HG03045 (cell line): ENCODE measurements around the gene PLA2G2D.

Experiments
- ATAC-seq: cut with Tn5 transposase; IDR thresholded peaks from one replicate; pipeline ENCODE4 v1.9.1; 2021; ENCODE audit warnings: mild to moderate bottlenecking, moderate library complexity; ENCODE audit not compliant: unreplicated experiment

The PLA2G2D gene

DNA sequence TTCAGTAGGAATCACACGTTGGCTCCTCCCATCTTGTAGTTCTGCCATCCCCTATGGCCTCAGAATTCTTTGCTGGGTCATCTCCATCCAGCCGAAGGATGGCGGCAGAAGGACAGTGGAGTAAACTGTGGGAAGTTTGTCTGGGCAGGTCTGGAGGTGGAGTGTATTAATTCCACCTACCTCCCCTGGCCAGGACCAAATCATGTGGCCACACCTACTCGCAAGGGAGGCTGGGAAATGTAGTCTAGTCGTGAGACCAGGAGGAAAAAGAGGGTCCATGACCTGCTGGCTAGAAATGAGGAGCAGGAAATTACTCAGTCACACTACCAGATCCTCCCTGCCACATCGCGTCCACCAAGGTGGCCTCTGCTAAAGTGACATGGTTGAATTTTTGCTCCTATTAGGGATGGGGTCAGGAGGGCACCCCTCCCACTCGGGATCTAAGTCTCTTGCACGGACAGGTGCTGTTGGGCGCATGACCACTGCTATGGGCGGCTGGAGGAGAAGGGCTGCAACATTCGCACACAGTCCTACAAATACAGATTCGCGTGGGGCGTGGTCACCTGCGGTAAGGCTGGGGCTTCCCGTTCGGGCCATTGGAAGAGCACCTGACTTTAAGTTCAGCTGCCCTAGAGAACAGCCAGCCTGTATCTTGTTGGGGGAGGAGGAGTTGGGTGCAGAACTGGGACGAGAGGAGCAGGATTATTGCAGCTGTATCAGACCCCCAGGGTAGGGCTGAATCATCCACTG lies 29.8 kb downstream of the PLA2G2D start:
- ATAC-seq = no peak

DNA sequence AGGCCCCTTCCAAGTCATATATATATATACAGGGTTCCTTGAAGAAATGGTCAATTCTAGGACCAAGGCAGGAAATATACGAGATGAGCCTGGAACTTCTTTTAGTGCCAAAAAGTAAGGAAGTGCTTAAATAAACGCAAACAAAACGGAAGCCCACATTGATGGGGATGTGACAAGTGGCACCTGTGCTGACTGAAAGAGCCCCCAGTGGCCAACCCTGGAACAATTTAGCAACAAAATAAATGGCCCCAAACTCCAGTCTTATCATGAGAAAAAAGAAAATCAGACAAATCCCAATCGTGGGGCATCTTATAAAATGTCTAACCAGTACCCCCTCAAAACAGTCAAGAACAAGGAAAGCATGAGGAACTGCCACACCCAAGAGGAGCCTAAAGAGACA lies 31.7 kb downstream of the PLA2G2D start:
- no peak for ATAC-seq

GRCh38 chr1:20086800-20087199 lies 32.5 kb downstream of the PLA2G2D start:
- ATAC-seq = no peak

GRCh38 chr1:20083178-20083944 lies 36.0 kb downstream of the PLA2G2D start:
- no peak for ATAC-seq

DNA sequence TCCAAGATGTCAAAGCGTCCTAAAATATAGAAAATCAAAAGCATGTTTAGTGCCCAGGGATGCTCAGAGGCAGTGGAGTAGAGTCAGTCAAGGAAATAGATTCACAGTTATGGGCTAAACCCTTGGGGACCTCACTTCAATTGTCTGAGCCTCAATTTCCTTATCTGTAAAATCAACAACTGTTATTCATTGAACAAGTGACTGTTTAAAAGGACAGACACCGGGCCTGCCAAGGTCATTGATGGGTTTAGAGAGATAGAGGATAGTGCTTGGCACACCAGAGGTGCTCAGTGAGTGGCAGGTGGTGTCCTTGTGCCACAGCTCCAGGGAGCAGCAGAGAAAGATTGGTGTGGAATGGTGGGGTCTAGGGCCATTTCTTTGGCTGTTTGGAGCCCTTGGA lies 36.6 kb downstream of the PLA2G2D start:
- no peak for ATAC-seq

DNA sequence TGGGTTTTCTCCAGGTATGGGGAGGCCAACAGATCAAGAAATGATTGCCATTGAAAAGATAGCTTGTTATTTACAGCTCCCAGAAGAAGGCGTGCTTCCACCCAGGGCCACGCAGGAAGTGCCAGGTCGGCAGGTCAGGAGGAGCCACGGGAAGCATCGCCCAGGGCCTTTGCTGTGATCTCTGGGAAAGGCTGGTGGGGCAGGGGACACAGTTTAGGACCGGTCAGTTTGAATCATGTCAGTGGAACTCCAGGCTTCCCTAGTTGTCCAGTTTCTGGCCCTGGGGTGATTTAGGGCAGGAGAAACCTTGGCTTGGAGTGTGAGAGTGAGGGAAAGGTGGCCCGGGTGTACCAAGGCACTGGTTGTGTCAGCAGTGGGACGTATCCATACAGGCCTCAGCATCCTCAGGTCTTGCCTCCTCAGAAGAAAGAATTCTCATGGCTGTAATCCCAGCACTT lies 38.0 kb downstream of the PLA2G2D start:
- no peak for ATAC-seq

GRCh38 chr1:20080441-20081352 lies 38.6 kb downstream of the PLA2G2D start:
- no peak for ATAC-seq

DNA sequence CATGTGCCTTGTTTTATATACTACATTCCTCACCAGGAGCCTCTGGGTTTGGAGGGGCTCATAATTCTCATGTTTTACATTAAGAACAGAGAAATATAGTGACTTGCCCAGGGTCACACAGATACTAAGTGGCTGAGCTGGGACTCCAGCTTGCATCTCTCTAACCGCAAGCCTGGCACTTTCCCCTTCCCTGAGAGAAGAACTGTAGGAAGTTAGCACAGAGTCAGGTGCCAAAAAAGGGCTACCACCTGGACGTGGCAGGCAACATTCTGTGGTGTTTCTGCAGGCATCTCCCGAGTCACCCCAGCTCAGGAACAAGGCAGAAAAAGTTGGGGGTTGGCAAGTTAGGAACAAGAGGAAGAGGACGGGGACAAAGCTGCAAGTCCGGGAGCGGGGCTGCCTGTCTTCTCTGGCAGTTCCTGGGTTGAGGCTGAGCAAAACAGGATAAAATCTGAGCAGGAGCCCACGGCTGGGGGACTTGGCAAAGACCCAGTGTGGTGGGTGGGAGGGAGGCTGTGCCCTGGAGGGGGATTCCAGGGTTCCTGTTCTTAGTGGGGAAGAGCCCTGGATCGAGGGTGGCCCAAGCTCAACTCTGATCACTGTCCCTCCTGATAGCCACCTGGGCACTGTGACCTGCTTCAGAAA lies 39.6 kb downstream of the PLA2G2D start:
- no peak for ATAC-seq

DNA sequence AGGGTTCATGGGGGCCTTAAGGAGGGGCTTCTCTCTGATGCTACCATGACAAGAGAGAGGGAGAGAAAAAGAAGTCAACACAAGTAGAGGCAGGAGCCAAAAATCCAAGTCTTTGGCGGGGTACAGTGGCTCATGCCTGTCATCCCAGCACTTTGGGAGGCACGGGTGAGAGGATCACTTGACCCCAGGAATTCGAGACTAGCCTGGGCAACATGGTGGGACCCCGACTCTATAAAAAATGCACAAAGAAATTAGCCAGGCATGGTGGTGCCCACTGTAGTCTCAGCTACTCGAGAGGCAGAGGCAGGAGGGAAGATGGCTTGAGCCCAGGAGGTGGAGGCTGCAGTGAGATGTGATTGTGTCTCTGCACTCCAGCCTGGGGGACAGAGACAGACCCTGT lies 40.6 kb downstream of the PLA2G2D start:
- no peak for ATAC-seq

- ATAC-seq = no peak
Measured at GRCh38 chr1:20078171-20078651, 41.1 kb downstream of the PLA2G2D start.

GRCh38 chr1:20076710-20077461 lies 42.5 kb downstream of the PLA2G2D start:
- ATAC-seq = no peak

DNA sequence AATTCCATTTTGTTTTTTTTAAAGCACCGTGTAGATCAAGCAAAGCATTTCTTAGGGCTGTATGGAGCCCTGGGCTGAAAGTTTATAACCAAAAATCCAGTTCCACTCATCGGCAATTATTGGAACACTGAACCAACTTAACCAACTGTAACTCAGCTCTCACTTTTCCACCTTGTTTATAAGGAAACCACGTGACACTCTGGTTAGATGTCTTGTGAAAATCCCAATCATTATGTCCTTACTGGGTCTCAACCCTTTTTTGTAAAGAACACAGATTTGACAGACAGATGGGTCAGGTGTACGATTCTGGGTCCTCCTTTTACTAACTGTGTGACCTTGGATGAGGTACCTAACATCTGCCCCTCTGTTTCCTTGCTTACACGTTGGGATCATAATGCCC lies 43.1 kb downstream of the PLA2G2D start:
- no peak for ATAC-seq

DNA sequence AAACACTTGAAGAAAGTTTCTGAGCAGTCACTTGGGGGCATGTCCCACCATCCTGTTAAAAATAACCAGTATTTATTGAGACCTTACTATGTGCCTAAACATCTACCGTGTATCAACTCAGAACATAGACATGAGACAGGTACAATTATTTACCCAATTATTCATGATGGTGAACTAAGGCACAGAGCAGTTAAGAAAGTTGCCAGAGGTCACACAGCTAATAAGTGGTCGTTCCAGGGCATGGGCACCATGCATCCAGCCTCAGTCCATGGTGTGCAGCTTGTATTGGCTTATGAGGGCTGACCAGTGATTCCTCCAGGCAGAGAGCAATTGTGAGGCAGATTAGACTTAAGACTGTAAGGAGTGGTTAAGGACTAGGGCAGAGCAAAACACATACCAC lies 44.0 kb downstream of the PLA2G2D start:
- no peak for ATAC-seq

DNA sequence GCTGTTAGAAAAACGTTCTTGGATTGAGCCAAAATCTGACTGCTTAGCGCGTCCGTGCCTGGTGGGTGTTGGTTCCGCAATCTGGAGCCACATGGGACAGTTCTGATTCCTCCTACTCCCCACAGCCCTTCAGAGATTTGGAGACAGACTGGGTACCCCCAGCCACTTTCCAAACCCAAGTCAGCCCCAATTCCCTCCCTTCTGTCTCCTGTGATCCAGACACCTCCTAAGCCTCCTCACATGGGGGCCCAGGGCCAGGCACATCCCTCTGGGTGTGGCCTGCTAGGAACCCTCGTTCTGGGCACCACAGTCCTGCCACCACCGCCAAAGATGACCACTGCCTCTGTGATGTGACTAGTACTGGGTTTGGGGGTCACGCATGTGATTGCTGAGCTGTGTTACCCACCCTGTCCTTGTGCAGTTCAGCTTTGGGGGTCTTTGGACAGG lies 44.6 kb downstream of the PLA2G2D start:
- no peak for ATAC-seq

- no peak for ATAC-seq
Measured at GRCh38 chr1:20074055-20074724, 45.1 kb downstream of the PLA2G2D start.

GRCh38 chr1:20073256-20073655 lies 46.1 kb downstream of the PLA2G2D start:
- no peak for ATAC-seq

DNA sequence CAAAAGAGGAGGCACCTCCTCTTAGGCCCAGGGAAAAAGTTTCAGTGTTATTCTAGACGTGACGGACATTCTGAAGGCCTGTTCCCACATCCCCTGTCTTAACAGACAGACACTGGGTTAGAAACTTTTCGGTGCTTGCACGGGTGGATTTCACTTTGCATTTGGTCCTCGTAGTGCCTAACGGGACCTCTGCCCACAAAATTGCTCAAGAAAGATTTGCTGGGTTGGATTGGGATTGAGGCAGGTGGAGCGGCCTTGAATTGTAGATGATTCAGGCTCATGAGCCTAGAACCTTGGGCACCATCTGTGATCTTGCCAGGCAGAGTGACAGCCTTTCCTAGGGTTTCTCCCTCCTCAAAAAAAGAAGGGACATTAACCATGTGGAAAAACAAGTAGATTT lies 46.6 kb downstream of the PLA2G2D start:
- ATAC-seq = no peak

DNA sequence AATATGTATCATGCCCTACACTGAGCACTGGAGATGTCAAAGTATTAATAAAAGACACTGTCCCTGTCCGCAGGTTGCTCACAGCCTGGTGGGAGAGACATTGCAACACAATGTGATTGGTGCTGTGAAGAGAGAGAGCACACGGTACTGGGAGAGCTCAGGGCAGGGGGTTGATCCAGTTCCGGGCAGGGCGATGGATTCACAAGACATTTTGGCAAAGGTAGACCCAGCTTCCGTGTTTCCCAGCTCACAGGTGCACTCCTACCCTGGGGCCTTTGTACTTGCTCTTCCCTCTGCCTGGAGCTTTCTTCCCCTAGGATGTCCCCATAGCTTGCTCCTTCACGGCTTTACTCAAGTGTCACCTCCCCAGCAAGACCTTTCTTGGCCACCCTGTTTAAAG lies 47.9 kb downstream of the PLA2G2D start:
- ATAC-seq = no peak

GRCh38 chr1:20070357-20070756 lies 49.0 kb downstream of the PLA2G2D start:
- ATAC-seq = no peak
